ENCODE data around the gene MMEL1.
"Not testable (repeated sequence)": the region's sequence is repeated elsewhere in the genome, so short reads cannot be mapped to it uniquely, and the experiment has no call there.

Gene MMEL1

GRCh38 chr1:2588661-2589430 lies 44.0 kb downstream of the MMEL1 start:
- no peak for DNase-seq

- DNase-seq, result no peak
Observed at GRCh38 chr1:2587860-2588571, 44.8 kb downstream of the MMEL1 start.

DNA sequence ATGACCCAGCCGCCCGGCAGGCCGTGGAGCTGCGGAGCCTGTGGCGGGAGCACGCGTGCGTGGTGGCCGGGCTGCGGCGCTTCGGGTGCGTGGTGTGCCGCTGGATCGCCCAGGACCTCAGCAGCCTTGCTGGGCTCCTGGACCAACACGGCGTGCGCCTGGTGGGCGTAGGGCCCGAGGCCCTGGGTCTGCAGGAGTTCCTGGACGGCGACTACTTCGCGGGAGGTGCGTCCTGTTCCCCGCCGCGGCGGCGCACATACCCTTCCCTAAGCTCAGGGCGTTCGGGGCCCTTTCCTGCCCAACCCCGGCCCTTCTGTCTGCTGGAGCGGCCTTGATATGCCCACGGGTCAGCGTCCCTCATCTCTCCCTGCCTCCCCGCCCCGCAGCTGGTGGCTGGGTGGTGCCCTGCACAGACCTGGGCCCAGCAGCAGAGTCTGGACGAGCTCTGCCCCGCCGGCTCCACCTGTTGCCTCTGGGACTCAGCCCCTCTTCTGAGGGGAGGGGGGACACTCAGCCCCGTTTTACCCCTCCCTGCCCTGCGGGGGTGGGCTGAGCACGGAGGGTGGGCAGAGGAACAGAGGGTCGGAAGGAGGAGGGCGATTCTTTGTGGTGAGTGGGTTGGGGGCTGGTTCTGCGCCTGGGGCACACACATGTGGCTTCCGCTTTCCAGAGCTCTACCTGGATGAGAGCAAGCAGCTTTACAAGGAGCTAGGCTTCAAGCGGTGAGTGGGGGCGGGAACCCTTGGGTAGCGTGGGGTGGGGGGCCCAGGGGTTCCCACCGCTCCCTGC lies 45.6 kb downstream of the MMEL1 start:
- no peak for DNase-seq

DNA sequence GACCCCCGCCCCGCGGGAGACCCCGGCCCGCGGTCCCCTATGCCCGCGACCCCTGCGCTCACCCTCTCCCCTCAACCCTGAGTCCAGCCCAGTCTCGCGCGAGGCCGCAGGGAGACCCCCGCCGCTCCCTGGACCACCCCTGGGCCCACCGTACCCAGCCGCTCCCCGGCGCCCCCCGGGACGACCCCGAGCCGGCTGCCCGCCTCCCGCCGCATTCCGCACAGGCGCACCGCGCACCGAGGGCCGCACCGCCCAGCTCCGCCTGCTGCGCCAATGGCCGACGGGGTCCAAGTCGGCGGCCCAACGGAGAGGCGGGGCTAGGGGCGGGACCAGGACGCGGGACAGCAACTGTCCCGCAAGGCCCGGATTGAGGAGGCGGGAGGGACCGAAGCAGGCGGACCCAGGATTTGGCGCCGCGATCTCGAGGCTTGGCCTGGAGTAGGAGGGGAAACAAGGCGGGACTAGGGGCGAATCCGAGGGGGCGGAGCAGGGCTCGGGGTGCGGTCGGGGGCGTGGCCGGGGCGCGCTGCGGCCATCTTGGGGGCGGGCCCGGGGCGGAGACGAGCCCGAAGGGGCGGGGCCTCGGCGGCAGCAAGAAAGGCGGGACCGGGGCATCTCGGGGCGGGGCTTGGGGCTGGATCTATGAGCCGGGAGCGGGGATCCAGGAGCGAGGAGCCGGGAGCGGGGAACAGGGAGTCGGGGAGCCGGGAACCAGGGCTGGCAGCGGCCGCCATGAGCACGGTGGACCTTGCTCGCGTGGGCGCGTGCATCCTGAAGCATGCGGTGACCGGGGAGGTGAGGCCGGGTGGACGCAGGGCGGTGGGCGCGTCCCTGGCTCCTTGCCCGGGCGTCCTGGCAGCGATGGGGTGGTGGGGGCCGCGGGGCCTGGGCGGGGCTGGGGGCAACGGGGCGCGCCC lies 46.4 kb downstream of the MMEL1 start, which contains the start of gene PRXL2B:
PRXL2B (plus strand) TSS at position 624 of the 917 bp plus-strand sequence; CDS start at position 733, 109 bp downstream.
- peak; percentile 98 to 99 for DNase-seq

- peak; percentile 79 to 83 for DNase-seq
Observed at GRCh38 chr1:2585318-2586092, 47.3 kb downstream of the MMEL1 start.

GRCh38 chr1:2584686-2585317 lies 48.0 kb downstream of the MMEL1 start:
- no peak for DNase-seq

- DNase-seq, result peak in 1 of 2 donors; percentile 41
Observed at GRCh38 chr1:2583871-2584351, 48.9 kb downstream of the MMEL1 start.

- peak; percentile 26 to 52 for DNase-seq
Observed at GRCh38 chr1:2583331-2583791, 49.5 kb downstream of the MMEL1 start.

DNA sequence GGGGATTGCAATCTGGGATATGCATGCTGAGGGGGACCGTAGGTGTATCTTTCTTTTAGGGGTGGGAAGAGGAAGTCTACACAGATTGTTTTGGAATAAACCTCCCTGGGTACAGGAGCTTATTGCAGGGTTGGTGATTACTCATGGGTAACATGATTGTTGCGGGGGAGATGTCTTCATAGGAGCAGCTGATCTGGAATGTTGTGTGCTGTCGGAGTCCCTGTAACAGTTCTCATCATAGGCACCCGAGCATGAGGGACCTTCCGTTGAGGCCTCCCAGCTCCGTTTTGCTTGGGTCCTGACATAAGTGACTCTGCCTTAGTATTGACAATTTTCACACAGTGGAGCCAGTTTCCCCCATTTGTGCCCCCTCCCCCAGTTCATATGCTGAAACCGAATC lies 50.4 kb downstream of the MMEL1 start:
- DNase-seq, result peak; percentile 70 to 97

DNA sequence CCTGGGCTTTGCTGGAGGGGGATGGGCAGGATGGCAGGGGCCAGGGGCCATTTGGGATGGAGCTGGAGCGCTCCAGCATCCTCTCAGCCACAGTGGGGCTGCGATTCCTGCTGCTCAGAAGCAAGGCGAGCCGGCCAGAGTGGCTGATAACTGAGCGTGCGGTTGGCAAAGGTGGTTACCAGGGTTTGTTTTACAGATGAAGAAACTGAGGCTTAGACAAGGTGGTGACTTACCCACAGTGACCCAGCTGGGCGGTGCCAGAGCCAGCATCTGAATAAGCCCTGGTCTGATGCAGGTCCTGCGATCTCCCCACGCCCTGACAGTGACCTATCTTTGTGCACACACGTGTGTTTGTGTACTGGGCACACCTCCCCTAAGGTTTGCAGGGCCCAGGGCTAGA lies 52.1 kb downstream of the MMEL1 start:
- no peak for DNase-seq

DNA sequence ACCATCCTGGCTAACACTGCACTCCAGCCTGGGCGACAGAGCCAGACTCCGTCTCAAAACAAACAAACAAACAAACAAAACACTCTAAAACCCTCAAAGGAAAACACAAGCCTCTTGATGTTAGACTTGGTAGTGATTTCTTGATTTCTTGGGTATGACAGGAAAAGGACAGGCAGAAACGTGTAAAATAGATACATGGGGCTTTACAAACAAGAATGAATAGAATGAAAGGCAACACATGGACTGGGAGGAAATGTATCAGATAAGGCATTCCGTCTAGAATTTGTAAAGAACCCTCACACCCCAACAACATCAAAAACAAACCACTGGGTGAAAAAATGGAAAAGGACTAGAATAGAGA lies 54.1 kb downstream of the MMEL1 start:
- DNase-seq, result no peak

DNA sequence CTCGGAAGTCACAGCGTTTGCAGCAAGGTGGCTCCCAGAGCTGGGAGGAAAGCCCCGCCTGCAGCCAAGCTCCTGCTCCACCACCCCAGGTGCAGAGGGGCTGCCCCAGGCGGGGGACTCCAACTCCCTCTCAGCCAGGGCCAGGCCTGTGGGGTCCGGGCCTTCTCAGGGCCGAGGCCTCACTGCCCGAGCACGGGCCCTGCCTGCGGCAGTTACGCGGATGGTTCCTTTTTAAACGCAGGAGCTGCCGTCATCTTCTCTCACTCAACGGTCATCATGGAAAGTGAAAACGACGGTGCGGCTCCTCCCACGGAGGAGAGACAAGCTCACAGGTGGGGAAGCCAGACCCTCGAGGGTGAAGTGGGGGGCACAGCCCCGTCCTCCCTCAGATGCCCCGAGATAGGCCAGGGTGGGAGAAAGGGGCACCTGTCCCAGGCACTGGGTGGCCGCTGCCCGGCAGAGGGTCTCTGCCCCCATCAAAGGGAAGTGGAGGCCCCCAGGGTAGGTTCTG lies 55.2 kb downstream of the MMEL1 start:
- peak in 1 of 2 donors; percentile 43 for DNase-seq

DNA sequence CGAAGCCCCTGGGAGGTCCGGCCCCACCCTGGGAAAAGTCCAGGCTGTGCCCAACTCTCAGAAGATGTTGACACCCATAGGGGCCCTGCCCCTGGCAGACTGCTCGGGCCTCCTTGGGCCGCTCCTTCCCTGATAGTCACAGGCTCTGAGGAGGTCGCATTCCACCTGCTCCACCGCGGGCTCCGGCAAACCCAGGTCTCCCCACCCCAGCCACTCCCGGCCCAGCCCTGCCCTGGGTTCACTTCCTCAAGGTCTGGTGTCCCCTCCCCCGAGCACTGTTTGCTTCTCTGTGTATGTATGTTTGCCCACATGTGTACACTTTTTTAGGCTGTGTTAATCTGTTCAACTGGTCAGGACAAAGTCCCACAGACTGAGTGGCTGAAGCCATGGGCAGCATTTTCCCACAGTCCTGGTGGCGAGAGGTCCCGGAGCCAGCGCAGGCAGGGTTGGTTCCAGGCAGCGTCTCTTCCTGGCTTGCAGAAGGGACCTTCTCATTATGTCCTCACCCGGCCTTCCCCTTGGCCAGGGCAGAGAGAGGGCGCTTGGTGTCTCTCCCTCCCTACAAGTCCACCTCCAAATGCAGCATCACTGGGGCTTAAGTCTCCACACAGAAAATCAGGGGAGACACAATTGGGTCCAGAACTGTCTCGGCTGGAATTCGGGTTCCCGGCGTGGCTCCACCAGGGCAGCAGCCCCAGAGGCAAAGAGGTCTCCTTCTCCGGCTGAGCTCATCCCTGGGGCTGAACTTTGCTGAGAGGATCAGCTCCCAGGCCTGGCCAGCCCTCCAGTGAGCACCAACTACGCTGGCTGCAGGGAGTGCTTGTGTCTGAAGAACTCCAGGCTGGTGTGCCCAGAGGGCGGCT lies 56.8 kb downstream of the MMEL1 start:
- peak in 1 of 2 donors; percentile 40 for DNase-seq

DNA sequence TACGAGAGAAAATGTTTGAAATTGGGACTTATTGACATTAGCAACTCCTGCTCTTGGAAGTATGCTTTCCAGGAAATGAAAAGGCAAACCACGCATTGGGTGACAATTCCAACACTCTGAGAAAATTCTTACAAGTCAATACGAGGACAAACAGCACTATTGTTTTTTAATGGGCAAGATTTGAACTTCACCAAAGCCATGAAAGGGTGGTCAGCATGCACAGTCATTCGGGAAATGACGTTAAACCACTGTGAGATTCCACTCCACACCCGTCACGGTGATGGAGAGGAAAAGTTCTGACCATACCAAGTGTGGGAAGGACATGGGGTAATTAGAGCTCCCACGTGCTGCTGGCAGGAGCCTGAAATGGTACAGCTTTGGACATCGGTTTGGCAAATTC lies 58.5 kb downstream of the MMEL1 start:
- DNase-seq, result no peak

DNA sequence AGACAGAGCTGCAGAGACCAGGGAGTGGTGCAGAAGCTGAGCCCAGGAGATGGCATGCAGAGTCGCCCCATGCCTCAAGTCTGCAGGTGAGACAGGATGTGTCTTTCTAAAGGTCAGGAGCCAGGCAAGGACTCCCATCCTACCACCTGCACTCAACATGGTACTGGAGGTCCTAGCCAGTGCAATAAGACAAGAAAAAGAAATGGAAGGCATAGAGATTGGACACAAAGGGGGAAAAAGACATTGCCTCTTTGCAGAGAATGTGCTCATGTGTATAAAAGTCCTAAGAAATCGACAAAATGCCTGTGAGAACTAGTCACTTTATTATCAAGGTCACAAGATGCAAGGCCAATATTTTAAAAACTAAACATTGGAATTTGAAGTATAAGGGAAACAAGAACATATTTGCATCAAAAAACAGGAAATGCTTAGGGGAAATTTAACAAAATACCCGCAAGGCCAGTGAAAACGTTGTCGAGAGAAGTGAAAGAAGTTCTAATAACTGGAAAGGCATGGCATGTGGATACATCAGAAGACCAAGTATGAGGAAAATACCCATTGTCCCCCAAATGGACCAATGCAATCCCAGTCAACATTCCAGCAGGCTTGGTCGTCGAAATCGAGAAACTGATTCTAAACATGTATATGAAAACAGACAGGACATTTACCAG lies 59.4 kb downstream of the MMEL1 start:
- DNase-seq, result peak; percentile 64 to 83

GRCh38 chr1:2571348-2571747 lies 61.5 kb downstream of the MMEL1 start:
- DNase-seq, result no peak

DNA sequence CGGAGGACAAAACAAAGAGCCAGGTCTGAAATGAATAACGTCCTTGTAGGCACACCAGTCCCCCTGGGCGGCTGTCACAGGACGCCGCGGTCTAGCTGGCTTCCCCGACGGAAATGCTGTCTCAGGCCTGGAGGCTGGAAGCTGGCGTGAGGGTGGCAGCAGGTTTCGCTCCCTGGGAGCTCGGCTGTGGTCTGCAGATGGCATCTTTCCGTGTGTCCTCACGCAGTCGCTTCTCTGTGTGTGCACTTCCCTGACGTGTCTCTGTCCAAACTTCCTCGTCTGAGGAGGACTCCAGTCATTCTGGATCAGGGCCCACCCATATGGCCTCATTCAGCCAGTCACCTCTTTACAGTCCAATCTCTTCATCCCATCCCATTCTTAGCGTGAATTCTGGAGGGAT lies 62.5 kb downstream of the MMEL1 start:
- DNase-seq, result no peak

DNA sequence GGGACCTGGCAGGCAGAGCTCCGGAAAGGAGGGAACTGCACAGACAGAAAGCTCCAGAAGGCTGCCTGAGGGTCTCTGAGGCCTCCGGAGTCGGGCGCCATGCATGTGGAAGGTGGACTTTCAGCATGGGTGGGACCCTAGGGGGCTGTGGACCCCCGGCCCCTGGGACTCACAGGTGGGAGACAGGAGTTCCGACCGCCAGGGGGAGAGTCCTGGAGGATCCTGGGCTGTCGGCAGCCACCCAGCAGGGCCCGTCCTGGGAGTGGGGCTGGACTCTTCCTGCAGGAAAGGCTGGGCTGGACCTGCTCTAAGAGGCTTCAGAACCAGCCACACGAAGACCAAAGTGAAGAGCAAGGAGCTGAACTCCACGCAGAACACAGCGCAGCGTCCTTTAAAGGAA lies 63.1 kb downstream of the MMEL1 start:
- not testable (repeated sequence) for DNase-seq

GRCh38 chr1:2569060-2569459 lies 63.8 kb downstream of the MMEL1 start:
- no peak for DNase-seq

Measured in inflammatory macrophage treated with lipopolysaccharide for 1 hour (primary cell).